ENCODE data around the gene STK24. TPM values are rescaled to one million over a fixed set of nuclear protein-coding genes. Genes with fewer than 3 reads are reported as not detected.

STK24 gene
- total and polyA plus RNA-seq, 10 of the 15 experiments (the other 5 are each of a cell fraction or from before 2014, with no cell fraction given), result 7.5 to 115 (median 52.9) TPM

GRCh38 chr13:98576963-98577835 is at the start of gene STK24 (continued):
- TF ChIP-seq BHLHE40 (IDR thresholded peaks at IDR 0.05; ENCODE audit: borderline replicate concordance in 1 of 2, low read depth in 2 of 2, low read length in 1 of 2) (peak in 1 of 2 experiments; percentile 24; a peak in 1 of 4 replicates), ZNF622 (IDR thresholded peaks at IDR 0.05) (no peak), CHD2 (IDR thresholded peaks at IDR 0.05; ENCODE audit: borderline replicate concordance, low read depth, low read length) (0 out of 2 replicates have a peak, but pooled peaks have one; percentile 74), HCFC1 (IDR thresholded peaks at IDR 0.05; ENCODE audit: low read length) (no peak), IKZF2 (IDR thresholded peaks at IDR 0.05) (peak; percentile 57 to 70; a peak in 3 of 4 replicates), RCOR1 (conservative IDR thresholded peaks at IDR 0.05; ENCODE audit: low read depth, low read length) (no peak), TCF7 (IDR thresholded peaks at IDR 0.05; ENCODE audit: borderline replicate concordance) (no peak), RFX5 (IDR thresholded peaks at IDR 0.05; ENCODE audit: low read depth, low read length) (no peak), ETV6 (conservative IDR thresholded peaks at IDR 0.05 in 1 of 2, IDR thresholded peaks at IDR 0.05 in 1 of 2; ENCODE audit: borderline replicate concordance in 1 of 2, low read depth in 1 of 2) (peak in 1 of 2 experiments; percentile 34; a peak in 1 of 4 replicates), JUNB (IDR thresholded peaks at IDR 0.05) (no peak), ZBTB11 (CRISPR knock-in tag; IDR thresholded peaks at IDR 0.05) (no peak), RELB (IDR thresholded peaks at IDR 0.05; ENCODE audit: low read depth) (peak; percentile 34; the same call in 1 of the 2 replicates), SUPT20H (IDR thresholded peaks at IDR 0.05; ENCODE audit: borderline replicate concordance, control insufficient read depth, low read depth, low read length) (no peak), ESRRA (IDR thresholded peaks at IDR 0.05; ENCODE audit: low read length) (no peak), BMI1 (IDR thresholded peaks at IDR 0.05; ENCODE audit: borderline replicate concordance) (no peak), ZNF274 (IDR thresholded peaks at IDR 0.05; ENCODE audit: insufficient read depth, insufficient read length) (no peak), CTCF (IDR thresholded peaks at IDR 0.05 in 2 of 3, conservative IDR thresholded peaks at IDR 0.05 in 1 of 3; ENCODE audit: control insufficient read depth in 2 of 3, extremely low read depth in 1 of 3, insufficient read depth in 1 of 3, low read depth in 3 of 3, low read length in 3 of 3) (peak in 1 of 3 experiments; percentile 24; a peak in 1 of 6 replicates), PML (IDR thresholded peaks at IDR 0.05; ENCODE audit: low read length) (no peak), KLF5 (IDR thresholded peaks at IDR 0.05; ENCODE audit: partially characterized antibody) (no peak), SIN3A (IDR thresholded peaks at IDR 0.05; ENCODE audit: low read depth, low read length) (no peak), NFIC (IDR thresholded peaks at IDR 0.05; ENCODE audit: low read depth, low read length) (no peak), JUND (IDR thresholded peaks at IDR 0.05; ENCODE audit: low read depth, low read length) (no peak), TCF3 (IDR thresholded peaks at IDR 0.05; ENCODE audit: borderline replicate concordance, insufficient read depth, low read depth, low read length) (peak; percentile 68; the same call in 1 of the 2 replicates)
